Neural progenitor cell (in vitro differentiated cells): ENCODE results near the gene SMURF1.

Experiments used
- CTCF ChIP-seq: fragments of 200-600 bp; sonication (generic); IDR thresholded peaks from 2 replicates; pipeline ENCODE4 v1.5.1; 2017; ENCODE audit warnings: antibody characterized with exemption, mild to moderate bottlenecking
- EZH2 ChIP-seq: fragments of 200-600 bp; sonication (generic); IDR thresholded peaks from 2 replicates; pipeline ENCODE4 v1.6.1; 2017; ENCODE audit warnings: antibody characterized with exemption, mild to moderate bottlenecking, moderate library complexity

DNA sequence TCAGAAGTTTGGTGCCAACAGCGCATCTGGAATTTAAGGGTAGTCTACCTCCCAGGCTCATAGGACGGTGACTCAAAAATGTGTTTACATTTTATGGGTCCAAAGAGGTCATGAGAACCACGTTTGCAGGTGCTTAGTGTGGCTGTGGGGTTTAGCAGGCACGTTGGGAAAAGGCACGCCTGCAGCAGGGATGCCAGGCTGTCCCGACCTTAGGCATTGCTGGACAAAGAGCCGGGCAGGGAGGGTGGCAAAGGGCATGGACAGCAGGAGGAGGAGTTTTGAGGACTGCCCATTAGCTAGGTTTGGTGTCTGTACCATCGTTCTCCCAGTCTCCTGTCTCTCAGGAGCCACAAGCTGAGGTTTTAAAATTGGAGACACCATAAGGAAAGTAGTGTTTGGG lies 161.2 kb downstream of the SMURF1 start:
- TF ChIP-seq CTCF (no peak), EZH2 (no peak)
